ENCODE data around the gene IL4R. TPM values are rescaled to one million over a fixed set of nuclear protein-coding genes. Genes with fewer than 3 reads are reported as not detected.
A peak's percentile ranks its signal among the peaks of the same experiment; 100 is the strongest.

The IL4R gene
- total and polyA plus RNA-seq, 2 of the 13 experiments (the other 11 are each of a cell fraction or from before 2014, with no cell fraction given): 15.9 to 49.6 TPM

DNA sequence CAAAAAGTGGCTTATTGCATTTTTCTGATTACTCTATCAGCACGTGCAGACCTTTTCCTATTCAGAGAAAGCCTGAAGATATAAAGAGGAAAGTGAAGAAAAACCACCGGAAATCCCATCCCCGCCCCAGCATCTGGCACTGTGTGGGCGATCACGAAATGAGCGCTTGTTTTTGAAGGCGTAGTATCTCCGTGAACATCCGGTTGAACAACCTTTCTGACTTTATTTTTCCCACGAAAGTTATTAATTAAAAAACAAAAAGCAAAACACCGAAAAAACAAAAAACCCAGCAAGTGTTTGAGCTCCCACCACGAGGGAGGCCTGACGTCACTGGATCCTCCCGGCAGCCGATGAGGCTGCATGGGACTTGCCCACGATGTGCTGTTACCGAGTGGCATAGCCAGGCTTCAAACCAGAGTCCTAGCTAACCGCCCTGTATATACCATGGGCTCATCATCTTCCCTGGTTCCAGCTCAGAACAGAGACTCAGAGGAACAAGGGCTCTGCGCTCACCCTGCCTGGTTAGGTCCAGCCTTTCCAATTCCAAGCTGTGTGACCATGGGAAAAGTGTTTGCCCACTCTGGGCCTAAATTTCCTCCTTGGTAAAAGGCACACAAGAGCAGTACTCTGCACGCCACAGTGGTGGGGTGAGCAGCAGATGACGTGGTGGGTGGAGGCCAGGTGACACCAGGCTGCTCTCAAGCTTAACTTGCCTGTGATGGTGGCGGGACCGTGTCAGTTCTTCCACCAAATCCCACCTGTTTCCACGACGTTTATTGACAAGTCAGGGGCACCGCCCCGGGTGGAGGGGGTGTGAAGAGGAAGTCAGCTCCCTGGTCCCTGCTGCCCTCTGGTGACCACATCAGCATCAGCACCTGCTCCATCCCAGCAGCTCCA is 53.9 kb downstream of the IL4R start (continued):
- TF ChIP-seq PRDM4 (CRISPR knock-in tag; IDR thresholded peaks at IDR 0.05; ENCODE audit: borderline replicate concordance) (no peak), EP300 (IDR thresholded peaks at IDR 0.05; ENCODE audit: low read depth in 2 of 2, low read length in 2 of 2) (0 out of 4 replicates have a peak, but pooled peaks of 1 of the 2 experiments have one; percentile 18), EP300 (CRISPR knock-in tag; IDR thresholded peaks at IDR 0.05; ENCODE audit: borderline replicate concordance) (peak; percentile 53; the same call in 1 of the 2 replicates), YEATS4 (CRISPR knock-in tag; IDR thresholded peaks at IDR 0.05; ENCODE audit: borderline replicate concordance) (no peak), SP140L (CRISPR knock-in tag; IDR thresholded peaks at IDR 0.05; ENCODE audit: borderline replicate concordance) (no peak), KLF9 (CRISPR knock-in tag; IDR thresholded peaks at IDR 0.05; ENCODE audit: low read depth) (no peak), ZFP90 (CRISPR knock-in tag; IDR thresholded peaks at IDR 0.05; ENCODE audit: borderline replicate concordance) (peak; percentile 56; the same call in 1 of the 2 replicates), ZNF230 (CRISPR knock-in tag; IDR thresholded peaks at IDR 0.05) (no peak), ZSCAN20 (CRISPR knock-in tag; IDR thresholded peaks at IDR 0.05; ENCODE audit: borderline replicate concordance) (no peak), CAMTA2 (CRISPR knock-in tag; IDR thresholded peaks at IDR 0.05; ENCODE audit: borderline replicate concordance) (no peak), FOXP1 (IDR thresholded peaks at IDR 0.05) (no peak), FOXP1 (CRISPR knock-in tag; IDR thresholded peaks at IDR 0.05) (no peak), ASH2L (IDR thresholded peaks at IDR 0.05; ENCODE audit: insufficient read length, low read depth, low read length) (no peak), CHCHD3 (CRISPR knock-in tag; IDR thresholded peaks at IDR 0.05) (no peak), ZNF431 (CRISPR knock-in tag; IDR thresholded peaks at IDR 0.05; ENCODE audit: borderline replicate concordance, low read depth) (no peak), MEIS2 (CRISPR knock-in tag; IDR thresholded peaks at IDR 0.05) (no peak), CC2D1A (CRISPR knock-in tag; IDR thresholded peaks at IDR 0.05) (no peak), RBAK (CRISPR knock-in tag; IDR thresholded peaks at IDR 0.05) (no peak)
- TF ChIP-seq, protein P1, sequence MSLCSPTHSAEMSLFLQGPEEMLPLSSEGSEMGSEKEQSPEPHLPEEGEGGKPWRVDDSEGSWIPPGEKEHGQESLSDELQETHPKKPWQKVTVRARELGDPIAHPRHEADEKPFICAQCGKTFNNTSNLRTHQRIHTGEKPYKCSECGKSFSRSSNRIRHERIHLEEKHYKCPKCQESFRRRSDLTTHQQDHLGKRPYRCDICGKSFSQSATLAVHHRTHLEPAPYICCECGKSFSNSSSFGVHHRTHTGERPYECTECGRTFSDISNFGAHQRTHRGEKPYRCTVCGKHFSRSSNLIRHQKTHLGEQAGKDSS (CRISPR knock-in tag; IDR thresholded peaks at IDR 0.05; ENCODE audit: borderline replicate concordance, low read depth): peak; percentile 51; the same call in 1 of the 2 replicates
- TF ChIP-seq, protein P2, sequence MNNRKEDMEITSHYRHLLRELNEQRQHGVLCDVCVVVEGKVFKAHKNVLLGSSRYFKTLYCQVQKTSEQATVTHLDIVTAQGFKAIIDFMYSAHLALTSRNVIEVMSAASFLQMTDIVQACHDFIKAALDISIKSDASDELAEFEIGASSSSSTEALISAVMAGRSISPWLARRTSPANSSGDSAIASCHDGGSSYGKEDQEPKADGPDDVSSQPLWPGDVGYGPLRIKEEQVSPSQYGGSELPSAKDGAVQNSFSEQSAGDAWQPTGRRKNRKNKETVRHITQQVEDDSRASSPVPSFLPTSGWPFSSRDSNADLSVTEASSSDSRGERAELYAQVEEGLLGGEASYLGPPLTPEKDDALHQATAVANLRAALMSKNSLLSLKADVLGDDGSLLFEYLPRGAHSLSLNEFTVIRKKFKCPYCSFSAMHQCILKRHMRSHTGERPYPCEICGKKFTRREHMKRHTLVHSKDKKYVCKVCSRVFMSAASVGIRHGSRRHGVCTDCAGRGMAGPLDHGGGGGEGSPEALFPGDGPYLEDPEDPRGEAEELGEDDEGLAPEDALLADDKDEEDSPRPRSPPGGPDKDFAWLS (CRISPR knock-in tag; IDR thresholded peaks at IDR 0.05; ENCODE audit: borderline replicate concordance): no peak
- TF ChIP-seq, protein P3, sequence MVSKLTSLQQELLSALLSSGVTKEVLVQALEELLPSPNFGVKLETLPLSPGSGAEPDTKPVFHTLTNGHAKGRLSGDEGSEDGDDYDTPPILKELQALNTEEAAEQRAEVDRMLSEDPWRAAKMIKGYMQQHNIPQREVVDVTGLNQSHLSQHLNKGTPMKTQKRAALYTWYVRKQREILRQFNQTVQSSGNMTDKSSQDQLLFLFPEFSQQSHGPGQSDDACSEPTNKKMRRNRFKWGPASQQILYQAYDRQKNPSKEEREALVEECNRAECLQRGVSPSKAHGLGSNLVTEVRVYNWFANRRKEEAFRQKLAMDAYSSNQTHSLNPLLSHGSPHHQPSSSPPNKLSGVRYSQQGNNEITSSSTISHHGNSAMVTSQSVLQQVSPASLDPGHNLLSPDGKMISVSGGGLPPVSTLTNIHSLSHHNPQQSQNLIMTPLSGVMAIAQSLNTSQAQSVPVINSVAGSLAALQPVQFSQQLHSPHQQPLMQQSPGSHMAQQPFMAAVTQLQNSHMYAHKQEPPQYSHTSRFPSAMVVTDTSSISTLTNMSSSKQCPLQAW (CRISPR knock-in tag; IDR thresholded peaks at IDR 0.05): no peak

Measured in HepG2 (cell line).